DMS53 (cell line): ENCODE data around the gene SLC9C2.
"Not testable (repeated sequence)": the region's sequence is repeated elsewhere in the genome, so short reads cannot be mapped to it uniquely, and the experiment has no call there.

Source experiments
- DNase-seq: peaks from one replicate; lab custom pipeline; 2025; lab: John Stamatoyannopoulos, UW

Gene SLC9C2

GRCh38 chr1:173485401-173485800 lies 117.5 kb downstream of the SLC9C2 start:
- no peak for DNase-seq

DNA sequence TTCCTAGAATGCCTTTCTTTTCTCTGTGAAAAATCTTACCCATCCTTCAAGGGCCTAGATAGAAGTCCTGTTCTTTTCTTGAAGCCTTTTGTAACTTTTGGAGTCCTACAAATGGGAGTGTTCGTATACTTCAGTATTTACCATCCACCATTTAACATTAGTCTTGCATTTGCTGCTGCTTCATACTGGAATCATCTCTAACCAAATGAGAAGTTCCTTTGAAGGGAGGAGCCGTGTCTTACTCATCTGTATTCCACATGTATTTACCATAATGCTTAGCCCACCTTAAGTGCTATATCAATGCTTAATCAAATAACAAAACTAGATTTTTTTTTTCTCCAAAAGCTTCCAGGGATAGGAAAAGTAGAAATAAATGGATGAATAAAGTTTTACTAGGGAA lies 118.6 kb downstream of the SLC9C2 start:
- DNase-seq, result no peak

GRCh38 chr1:173482683-173483082 lies 120.2 kb downstream of the SLC9C2 start:
- no peak for DNase-seq

GRCh38 chr1:173481195-173481772 lies 121.6 kb downstream of the SLC9C2 start:
- DNase-seq, result no peak

- no peak for DNase-seq
Measured at GRCh38 chr1:173479649-173480048, 123.2 kb downstream of the SLC9C2 start.

GRCh38 chr1:173478094-173478674 lies 124.7 kb downstream of the SLC9C2 start:
- peak; percentile 51 for DNase-seq

- DNase-seq, result peak; percentile 83
Measured at GRCh38 chr1:173477286-173478093, 125.4 kb downstream of the SLC9C2 start, which contains the start of gene PRDX6. PRDX6 (plus strand) TSS chr1:173477335; CDS start chr1:173477398, 63 bp downstream.

- peak; percentile 98 for DNase-seq
Measured at GRCh38 chr1:173476665-173477285, 126.1 kb downstream of the SLC9C2 start.

DNA sequence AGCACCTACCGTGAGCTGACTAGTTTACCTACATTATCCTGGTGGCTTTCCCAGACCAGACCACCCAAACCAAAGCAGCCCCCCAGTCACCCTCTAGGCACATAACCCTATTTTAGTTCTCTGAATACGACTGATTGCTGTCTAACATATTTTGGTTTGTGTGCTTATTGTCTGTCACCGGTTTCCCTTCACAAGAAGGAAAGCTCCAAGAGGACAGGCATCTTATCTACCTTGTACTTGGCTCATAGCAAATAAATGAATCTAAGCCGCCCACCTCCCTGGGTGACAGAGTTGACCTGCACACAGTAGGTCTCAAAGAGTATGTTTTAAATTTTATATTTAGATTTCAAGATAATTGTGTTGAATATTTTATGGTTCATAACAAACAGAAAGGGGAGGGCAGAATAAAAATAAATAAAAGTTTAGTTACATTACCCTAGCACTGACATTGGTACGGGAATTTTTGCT lies 126.6 kb downstream of the SLC9C2 start:
- peak; percentile 41 for DNase-seq

- DNase-seq, result peak; percentile 26
Measured at GRCh38 chr1:173475564-173476196, 127.2 kb downstream of the SLC9C2 start.

DNA sequence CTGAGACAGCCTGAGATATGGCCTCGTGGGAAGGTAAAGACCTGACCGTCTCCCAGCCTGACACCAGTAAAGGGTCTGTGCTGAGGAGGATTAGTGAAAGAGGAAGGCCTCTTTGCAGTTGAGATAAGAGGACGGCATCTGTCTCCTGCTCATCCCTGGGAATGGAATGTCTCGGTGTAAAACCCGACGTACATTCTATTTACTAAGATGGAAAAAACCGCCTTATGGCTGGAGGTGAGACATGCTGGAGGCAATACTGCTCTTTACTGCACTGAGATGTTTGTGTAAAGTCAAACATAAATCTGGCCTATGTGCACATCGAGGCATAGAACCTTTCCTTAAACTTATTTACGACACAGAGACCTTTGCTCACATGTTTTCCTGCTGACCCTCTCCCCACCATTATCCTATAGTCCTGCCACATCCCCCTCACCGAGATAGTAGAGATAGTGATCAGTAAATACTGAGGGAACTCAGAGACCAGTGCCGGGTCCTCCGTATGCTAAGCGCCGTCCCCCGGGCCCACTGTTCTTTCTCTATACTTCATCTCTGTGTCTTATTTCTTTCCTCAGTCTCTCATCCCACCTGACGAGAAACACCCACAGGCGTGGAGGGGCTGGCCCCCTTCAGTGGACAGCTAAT lies 128.0 kb downstream of the SLC9C2 start:
- not testable (repeated sequence) for DNase-seq

DNA sequence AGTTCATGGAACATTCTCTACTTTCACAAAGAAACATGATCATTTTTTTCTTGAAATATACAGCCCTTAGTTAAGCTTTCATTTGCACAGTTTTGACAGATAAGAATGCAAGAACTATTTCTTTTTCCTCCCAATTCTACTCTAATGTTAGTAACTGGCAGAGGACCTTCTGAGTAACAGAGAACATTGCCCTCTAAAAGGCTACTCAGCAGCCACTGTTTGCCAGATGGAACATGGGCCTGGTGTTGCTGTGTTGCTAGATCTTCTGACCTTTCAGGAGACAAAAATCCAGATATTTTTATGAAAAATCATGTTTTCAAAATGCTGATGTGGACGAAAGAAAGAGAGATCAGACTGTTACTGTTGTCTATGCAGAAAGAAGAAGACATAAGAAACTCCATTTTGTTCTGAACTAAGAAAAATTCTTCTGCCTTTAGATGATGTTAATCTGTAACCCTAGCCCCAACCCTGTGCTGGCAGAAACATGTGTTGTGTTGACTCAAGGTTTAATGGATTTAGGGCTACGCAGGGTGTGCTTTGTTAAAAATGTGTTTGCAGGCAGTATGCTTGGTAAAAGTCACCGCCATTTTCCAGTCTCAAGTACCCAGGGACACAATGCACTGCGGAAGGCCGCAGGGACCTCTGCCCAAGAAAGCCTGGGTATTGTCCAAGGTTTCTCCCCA lies 128.6 kb downstream of the SLC9C2 start:
- DNase-seq, result peak; percentile 59

- DNase-seq, result peak; percentile 8
Measured at GRCh38 chr1:173473599-173474011, 129.3 kb downstream of the SLC9C2 start.

GRCh38 chr1:173470608-173471007 lies 132.3 kb downstream of the SLC9C2 start:
- no peak for DNase-seq

- no peak for DNase-seq
Measured at GRCh38 chr1:173469656-173470055, 133.2 kb downstream of the SLC9C2 start.

DNA sequence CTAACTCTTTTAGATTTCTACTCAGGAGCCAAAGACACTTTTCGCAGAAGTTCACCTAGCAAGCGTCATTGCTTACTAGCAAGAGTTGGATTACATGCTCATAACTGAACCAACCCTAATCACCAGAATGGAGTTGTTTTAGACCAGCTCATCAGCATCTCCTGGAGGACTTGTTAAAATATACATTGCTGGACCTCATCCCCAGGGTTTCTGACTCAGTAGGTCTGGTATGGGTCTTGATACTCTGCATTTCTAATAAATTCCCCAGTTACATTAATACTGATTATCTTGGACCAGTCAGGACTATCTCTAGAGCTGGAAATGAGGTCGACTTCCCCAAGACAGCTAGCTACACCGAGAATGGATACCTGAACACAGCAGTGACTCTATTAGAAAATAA lies 135.4 kb downstream of the SLC9C2 start:
- no peak for DNase-seq

DNA sequence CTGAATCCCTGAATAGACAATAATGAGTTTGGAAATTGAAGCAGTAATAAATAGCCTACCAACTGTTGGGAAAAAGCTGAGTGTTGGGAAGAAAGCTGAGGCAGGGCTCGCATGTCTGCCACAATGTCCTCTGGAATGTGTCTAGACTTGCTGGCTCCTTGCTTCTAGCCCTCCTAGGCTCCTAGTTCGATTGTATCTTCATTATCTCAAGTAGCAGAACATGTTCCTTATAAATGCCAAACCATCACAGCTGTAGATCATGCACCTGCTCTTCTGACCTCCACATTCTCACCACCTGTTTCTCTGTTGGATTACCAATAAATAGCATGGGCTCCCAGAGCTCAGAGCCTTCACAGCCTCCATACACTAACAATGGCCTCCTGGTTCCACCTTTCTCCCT lies 138.7 kb downstream of the SLC9C2 start:
- DNase-seq, result not testable (repeated sequence)

- DNase-seq, result not testable (repeated sequence)
Measured at GRCh38 chr1:173462666-173463065, 140.2 kb downstream of the SLC9C2 start.

DNA sequence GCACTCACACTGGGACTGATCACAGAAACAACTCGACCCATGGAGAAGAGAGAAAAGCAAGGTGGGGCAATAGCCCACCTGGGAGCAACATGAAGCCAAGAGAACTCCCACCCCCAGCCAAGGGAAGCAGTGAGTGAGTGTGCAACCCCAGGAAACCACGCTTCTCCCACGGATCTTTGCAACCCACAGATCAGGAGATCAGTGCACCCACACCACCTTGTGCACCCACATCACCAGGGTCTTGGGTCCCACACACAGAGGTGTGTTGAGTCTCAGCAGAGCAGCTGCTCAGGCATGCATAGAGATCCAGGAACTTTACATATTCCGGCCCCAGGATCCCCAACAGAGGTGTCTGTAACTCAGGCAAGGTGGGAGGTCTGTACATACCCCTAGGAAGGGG lies 143.0 kb downstream of the SLC9C2 start:
- DNase-seq, result no peak

DNA sequence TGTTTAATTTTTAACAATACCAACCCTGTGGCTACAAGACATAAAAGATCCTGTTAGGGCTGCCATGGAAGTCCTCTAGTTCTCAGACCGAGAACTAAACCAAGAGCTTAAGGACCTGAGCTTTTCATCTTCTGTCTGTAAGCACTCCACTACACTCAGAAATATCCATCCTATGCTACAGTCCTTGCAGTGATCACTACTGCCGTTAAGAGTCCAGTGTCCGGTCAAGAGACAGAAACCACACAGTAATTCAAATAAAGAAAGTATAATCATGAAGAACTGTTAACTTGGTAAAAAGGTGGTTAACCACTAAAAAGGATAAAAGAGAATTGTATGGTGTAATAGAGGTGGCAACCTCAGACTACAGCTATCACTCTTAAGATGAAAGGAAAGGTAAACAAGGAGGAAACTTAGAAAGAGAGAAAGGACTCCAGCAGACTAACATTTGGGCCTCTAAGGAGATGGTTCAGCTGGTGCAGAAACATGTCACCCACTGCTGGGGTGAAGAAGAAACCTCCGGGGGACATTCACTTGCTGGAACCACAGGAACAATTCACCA lies 147.8 kb downstream of the SLC9C2 start:
- no peak for DNase-seq

GRCh38 chr1:173453982-173454381 lies 148.9 kb downstream of the SLC9C2 start:
- DNase-seq, result no peak
